ENCODE measurements around the gene ZNF593. TPM values are rescaled to one million over a fixed set of nuclear protein-coding genes. Genes with fewer than 3 reads are reported as not detected.
A peak's percentile ranks its signal among the peaks of the same experiment; 100 is the strongest.

The ZNF593 gene
- total and polyA plus RNA-seq, 9 of the 15 experiments (the other 6 are each of a cell fraction or from before 2014, with no cell fraction given): 9.8 to 334 (median 48.2) TPM

DNA sequence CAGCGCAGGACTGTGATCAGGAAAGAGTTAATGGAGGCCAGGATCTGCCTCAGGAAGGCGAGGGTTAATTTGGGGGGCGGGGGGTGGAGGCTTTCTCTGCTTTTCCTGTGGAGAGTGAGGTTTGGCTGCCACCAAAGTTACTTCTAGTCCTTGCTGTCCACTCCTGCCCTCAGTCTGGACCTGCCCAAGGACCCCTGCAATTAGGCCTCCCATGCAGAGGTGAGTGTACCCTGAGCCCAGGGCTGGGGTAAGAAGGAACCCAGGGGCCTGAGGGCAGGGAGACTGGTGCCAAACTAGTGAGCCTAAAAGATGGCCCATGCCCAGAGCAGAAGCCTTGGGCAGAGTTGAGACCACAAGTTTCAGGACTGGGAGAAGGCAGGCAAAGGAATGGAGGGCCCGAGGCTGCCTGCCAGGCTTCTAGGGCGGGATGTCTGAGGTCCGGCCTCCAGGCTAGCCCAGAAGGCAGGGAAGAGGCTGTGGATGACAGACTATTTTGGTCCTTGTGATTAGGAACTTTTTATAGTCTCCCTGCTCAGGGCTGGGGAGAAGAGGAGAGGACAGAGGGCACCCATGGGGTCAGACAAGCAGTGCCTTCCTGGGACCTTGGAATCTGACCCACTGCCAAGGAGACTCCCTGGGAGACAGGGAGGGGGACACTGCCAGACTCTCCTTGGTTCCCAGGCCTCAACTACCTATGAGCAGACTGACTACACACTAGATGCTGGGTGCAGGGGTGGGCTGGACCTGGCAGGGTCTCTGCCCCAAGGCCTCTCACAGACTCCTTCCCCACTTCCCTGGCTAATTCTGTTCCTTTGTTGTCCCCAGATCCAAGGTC lies 10.6 kb upstream of the ZNF593 start, which contains the start of gene FAM110D:
FAM110D (plus strand) TSS at position 172 of the 835 bp plus-strand sequence. CDS start 2,213 bp downstream, outside the sequence.
- TF ChIP-seq ZNF165 (CRISPR knock-in tag; IDR thresholded peaks at IDR 0.05; ENCODE audit: borderline replicate concordance) (no peak), CEBPG (CRISPR knock-in tag; IDR thresholded peaks at IDR 0.05) (0 out of 2 replicates have a peak, but pooled peaks have one; percentile 13), CEBPG (tag; conservative IDR thresholded peaks at IDR 0.05 in 1 of 2, IDR thresholded peaks at IDR 0.05 in 1 of 2) (no peak)
- intact Hi-C loops (cut with micrococcal nuclease) (no loop called here), in situ Hi-C loops (cut with MboI) (no loop called here)
- no peaks in the 10 kb centered on the region for H3K27me3 ChIP-seq (ENCODE audit: control insufficient read depth in 2 of 2, insufficient read depth in 2 of 2, low read length in 2 of 2)
- H3K4me1 ChIP-seq (replicated peaks in 1 of 2; ENCODE audit: control insufficient read depth in 2 of 2, insufficient read depth in 2 of 2, low read length in 2 of 2): peaks cover 27 to 63% of the 10 kb centered on the region in 2 experiments
- H3K9me1 ChIP-seq (ENCODE audit: control insufficient read depth, insufficient read depth, low read length): no peaks in the 10 kb centered on the region
- DNase-seq (ENCODE audit: extremely low read depth in 1 of 4, low spot score in 3 of 4) (no peak), FAIRE-seq (no peak), ATAC-seq (no peak)
- no TSS peak for BruUV-seq (replicated peaks)
- peak within 1 kb of the TSS in 1 of 2 experiments; percentile 84; a peak in 2 of 4 replicates for H3K9ac ChIP-seq (ENCODE audit: insufficient read depth in 1 of 2, low read depth in 2 of 2, low read length in 2 of 2)
- no peak within 1 kb of the TSS for H3K4me3 ChIP-seq
- no peaks in the 10 kb centered on the region; the same call in 2 of the 3 replicates for H3K79me2 ChIP-seq (ENCODE audit: control insufficient read depth, insufficient read depth, low read length)
- no peaks in the 10 kb centered on the region for H4K20me1 ChIP-seq (replicated peaks; ENCODE audit: control insufficient read depth, insufficient read depth, low read length)
- H3K27ac ChIP-seq (ENCODE audit: extremely low read depth, low read depth, low read length): no peak within 1 kb of the TSS
- no peak within 1 kb of the TSS for H2AFZ ChIP-seq (ENCODE audit: low read depth, low read length)
- WGBS (ENCODE audit: insufficient coverage, low coverage, missing lambda C conversion rate): 61% methylated on average over 6 of the region's 6 CpGs
- no peak within 1 kb of the TSS for H3K4me2 ChIP-seq (ENCODE audit: insufficient read depth, low read length)
- ChIA-PET CTCF (ENCODE audit: low intra/inter-chr PET ratio) (no interaction called here), POLR2A (interaction anchor here (0.7 to 1.9 kb wide), 5 partner anchors 11 to 156 kb away, joined by 3 to 8 read pairs (median 3); partner anchors contain the start of gene ZNF593)
- no peaks in the 10 kb centered on the region for H3K36me3 ChIP-seq (ENCODE audit: control insufficient read depth, insufficient read depth, low read length)
- H3K9me3 ChIP-seq (replicated peaks; ENCODE audit: control insufficient read depth, insufficient read depth, low read depth, low read length): no peaks in the 10 kb centered on the region

GRCh38 chr1:26159743-26160039 lies 10.0 kb upstream of the ZNF593 start:
- no peak overlapping the region for H3K27ac ChIP-seq (ENCODE audit: extremely low read depth, low read depth, low read length)
- no peak overlapping the region for H3K4me2 ChIP-seq (ENCODE audit: insufficient read depth, low read length)
- in situ Hi-C loops (cut with MboI) (no loop called here), intact Hi-C loops (cut with micrococcal nuclease) (loop anchor here (2.0 kb wide), 1 partner anchor 123 kb away; no protein-coding TSS in a partner anchor)
- no peaks in the 10 kb centered on the region for H3K36me3 ChIP-seq (ENCODE audit: control insufficient read depth, insufficient read depth, low read length)
- no peaks in the 10 kb centered on the region for H3K9me1 ChIP-seq (ENCODE audit: control insufficient read depth, insufficient read depth, low read length)
- CTCF ChIA-PET (ENCODE audit: low intra/inter-chr PET ratio): no interaction called here
- no peak overlapping the region for H3K4me3 ChIP-seq
- POLR2A ChIA-PET: interaction anchor here (0.7 to 1.0 kb wide), 2 partner anchors 99 to 156 kb away, joined by 3 read pairs; no protein-coding TSS in a partner anchor
- H3K4me1 ChIP-seq (replicated peaks in 1 of 2; ENCODE audit: control insufficient read depth in 2 of 2, insufficient read depth in 2 of 2, low read length in 2 of 2): peaks cover 25 to 67% of the 10 kb centered on the region in 2 experiments
- ATAC-seq (no peak), DNase-seq (ENCODE audit: extremely low read depth in 1 of 4, low spot score in 3 of 4) (peak in 1 of 4 experiments; percentile 22), FAIRE-seq (peak; percentile 68)
- H4K20me1 ChIP-seq (replicated peaks; ENCODE audit: control insufficient read depth, insufficient read depth, low read length): no peaks in the 10 kb centered on the region
- no peaks in the 10 kb centered on the region; the same call in 2 of the 3 replicates for H3K79me2 ChIP-seq (ENCODE audit: control insufficient read depth, insufficient read depth, low read length)
- H3K9ac ChIP-seq (ENCODE audit: insufficient read depth in 1 of 2, low read depth in 2 of 2, low read length in 2 of 2): peak overlapping the region in 1 of 2 experiments; percentile 84; a peak in 2 of 4 replicates
- 69% methylated on average over 4 of the region's 4 CpGs for WGBS (ENCODE audit: insufficient coverage, low coverage, missing lambda C conversion rate)
- TF ChIP-seq PKNOX1 (IDR thresholded peaks at IDR 0.05): peak; percentile 79
- TF ChIP-seq ESRRA (IDR thresholded peaks at IDR 0.05; ENCODE audit: borderline replicate concordance, low read depth): no peak
- TF ChIP-seq BCL6 (CRISPR knock-in tag; IDR thresholded peaks at IDR 0.05): no peak
- TF ChIP-seq MEIS2 (IDR thresholded peaks at IDR 0.05; ENCODE audit: partially characterized antibody): peak; percentile 63
- TF ChIP-seq, protein P1, sequence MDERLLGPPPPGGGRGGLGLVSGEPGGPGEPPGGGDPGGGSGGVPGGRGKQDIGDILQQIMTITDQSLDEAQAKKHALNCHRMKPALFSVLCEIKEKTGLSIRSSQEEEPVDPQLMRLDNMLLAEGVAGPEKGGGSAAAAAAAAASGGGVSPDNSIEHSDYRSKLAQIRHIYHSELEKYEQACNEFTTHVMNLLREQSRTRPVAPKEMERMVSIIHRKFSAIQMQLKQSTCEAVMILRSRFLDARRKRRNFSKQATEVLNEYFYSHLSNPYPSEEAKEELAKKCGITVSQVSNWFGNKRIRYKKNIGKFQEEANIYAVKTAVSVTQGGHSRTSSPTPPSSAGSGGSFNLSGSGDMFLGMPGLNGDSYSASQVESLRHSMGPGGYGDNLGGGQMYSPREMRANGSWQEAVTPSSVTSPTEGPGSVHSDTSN (CRISPR knock-in tag; IDR thresholded peaks at IDR 0.05; ENCODE audit: low read depth): no peak
- TF ChIP-seq, protein P1 (tag; conservative IDR thresholded peaks at IDR 0.05; ENCODE audit: low read depth): peak; percentile 61
- TF ChIP-seq ESRRB (CRISPR knock-in tag; IDR thresholded peaks at IDR 0.05; ENCODE audit: borderline replicate concordance): no peak
- no peak overlapping the region for H2AFZ ChIP-seq (ENCODE audit: low read depth, low read length)
- BruUV-seq (replicated peaks): no TSS peak
- no peaks in the 10 kb centered on the region for H3K27me3 ChIP-seq (ENCODE audit: control insufficient read depth in 2 of 2, insufficient read depth in 2 of 2, low read length in 2 of 2)
- H3K9me3 ChIP-seq (replicated peaks; ENCODE audit: control insufficient read depth, insufficient read depth, low read depth, low read length): no peaks in the 10 kb centered on the region
